GM19043 (cell line): ENCODE measurements around the gene NFS1.
"Not testable (repeated sequence)": the region's sequence is repeated elsewhere in the genome, so short reads cannot be mapped to it uniquely, and the experiment has no call there.

Experiments used
- ATAC-seq: cut with Tn5 transposase; IDR thresholded peaks from one replicate; pipeline ENCODE4 v1.9.1; 2021; ENCODE audit warnings: low read depth; ENCODE audit not compliant: unreplicated experiment

NFS1 gene

GRCh38 chr20:35685368-35685767, 13.8 kb downstream of the NFS1 start:
- ATAC-seq: not testable (repeated sequence)

GRCh38 chr20:35681960-35682359, 17.2 kb downstream of the NFS1 start:
- ATAC-seq: no peak

- ATAC-seq: no peak
Observed at GRCh38 chr20:35680452-35681183, 18.5 kb downstream of the NFS1 start.

GRCh38 chr20:35674921-35675320, 24.2 kb downstream of the NFS1 start:
- ATAC-seq: no peak

- ATAC-seq: no peak
Observed at GRCh38 chr20:35673884-35674283, 25.3 kb downstream of the NFS1 start.

GRCh38 chr20:35669681-35670080, 29.5 kb downstream of the NFS1 start:
- no peak for ATAC-seq

GRCh38 chr20:35669221-35669620, 29.9 kb downstream of the NFS1 start:
- no peak for ATAC-seq

- ATAC-seq: no peak
Observed at GRCh38 chr20:35665949-35666288, 33.2 kb downstream of the NFS1 start.

GRCh38 chr20:35664466-35665206, 34.5 kb downstream of the NFS1 start, which contains the start of the genes CPNE1 and RBM12:
TSS of gene CPNE1 (minus strand) at chr20:35664900. CDS start at chr20:35632923, 31,977 bp downstream.
TSS of gene RBM12 (minus strand) at chr20:35664900. CDS start at chr20:35655322, 9,578 bp downstream.
- peak; percentile 84 for ATAC-seq

- peak; percentile 25 for ATAC-seq
Observed at GRCh38 chr20:35663516-35664465, 35.4 kb downstream of the NFS1 start.

- no peak for ATAC-seq
Observed at GRCh38 chr20:35662551-35662950, 36.6 kb downstream of the NFS1 start.

- no peak for ATAC-seq
Observed at GRCh38 chr20:35661908-35662307, 37.2 kb downstream of the NFS1 start.

- ATAC-seq: no peak
Observed at GRCh38 chr20:35661053-35661452, 38.1 kb downstream of the NFS1 start.

GRCh38 chr20:35660122-35660937, 38.8 kb downstream of the NFS1 start:
- no peak for ATAC-seq

GRCh38 chr20:35657271-35657670, 41.9 kb downstream of the NFS1 start:
- ATAC-seq: no peak

GRCh38 chr20:35654415-35654814, 44.7 kb downstream of the NFS1 start:
- no peak for ATAC-seq

- no peak for ATAC-seq
Observed at GRCh38 chr20:35653893-35654292, 45.3 kb downstream of the NFS1 start.

GRCh38 chr20:35653430-35653734, 45.8 kb downstream of the NFS1 start:
- ATAC-seq: no peak

- no peak for ATAC-seq
Observed at GRCh38 chr20:35652641-35653429, 46.3 kb downstream of the NFS1 start.
